SKM-1 (cell line): ENCODE data around the gene THEM4.
"Not testable (repeated sequence)": the region's sequence is repeated elsewhere in the genome, so short reads cannot be mapped to it uniquely, and the experiment has no call there.

Source experiments
- DNase-seq: peaks from one replicate; lab custom pipeline; 2025; ENCODE audit not compliant: unreplicated experiment; lab: John Stamatoyannopoulos, UW

The THEM4 gene

GRCh38 chr1:151860504-151861187 lies 48.7 kb downstream of the THEM4 start:
- no peak for DNase-seq

GRCh38 chr1:151859891-151860293 lies 49.4 kb downstream of the THEM4 start:
- no peak for DNase-seq

- no peak for DNase-seq
These were observed 50.2 kb downstream of the THEM4 start for GRCh38 chr1:151858886-151859665.

GRCh38 chr1:151858030-151858746 lies 51.1 kb downstream of the THEM4 start:
- DNase-seq = no peak

GRCh38 chr1:151855933-151856332 lies 53.4 kb downstream of the THEM4 start:
- DNase-seq = no peak

- not testable (repeated sequence) for DNase-seq
These were observed 53.8 kb downstream of the THEM4 start for GRCh38 chr1:151855516-151855915.

GRCh38 chr1:151854658-151855057 lies 54.7 kb downstream of the THEM4 start:
- no peak for DNase-seq

- no peak for DNase-seq
These were observed 55.8 kb downstream of the THEM4 start, which contains the start of gene THEM5 for GRCh38 chr1:151853411-151853943. TSS of gene THEM5 (minus strand) at chr1:151853712. CDS start at chr1:151853565, 147 bp downstream.

- no peak for DNase-seq
These were observed 56.6 kb downstream of the THEM4 start for GRCh38 chr1:151852733-151853132.

- no peak for DNase-seq
These were observed 57.4 kb downstream of the THEM4 start for GRCh38 chr1:151851886-151852285.

- no peak for DNase-seq
These were observed 59.4 kb downstream of the THEM4 start for GRCh38 chr1:151849871-151850270.

- no peak for DNase-seq
These were observed 60.2 kb downstream of the THEM4 start for GRCh38 chr1:151849126-151849525.

- DNase-seq = no peak
These were observed 61.3 kb downstream of the THEM4 start for GRCh38 chr1:151847867-151848596.

- no peak for DNase-seq
These were observed 62.5 kb downstream of the THEM4 start for GRCh38 chr1:151846686-151847237.

GRCh38 chr1:151846062-151846568 lies 63.2 kb downstream of the THEM4 start:
- DNase-seq = no peak

GRCh38 chr1:151843398-151843797 lies 65.9 kb downstream of the THEM4 start:
- DNase-seq = no peak

GRCh38 chr1:151841141-151841540 lies 68.2 kb downstream of the THEM4 start:
- DNase-seq = no peak

- DNase-seq = no peak
These were observed 68.9 kb downstream of the THEM4 start for GRCh38 chr1:151840421-151840820.

GRCh38 chr1:151839457-151840403 lies 69.6 kb downstream of the THEM4 start, which contains the start of gene C2CD4D:
TSS of gene C2CD4D (minus strand) at chr1:151839820. CDS start at chr1:151838989, 831 bp downstream.
- no peak for DNase-seq
